Osteocyte (in vitro differentiated cells): ENCODE results near the gene TBXAS1. TPM values are rescaled to one million over a fixed set of nuclear protein-coding genes. Genes with fewer than 3 reads are reported as not detected.
"Not testable (repeated sequence)": the region's sequence is repeated elsewhere in the genome, so short reads cannot be mapped to it uniquely, and the experiment has no call there.

Source experiments
- DNase-seq: peaks from one replicate; pipeline ENCODE4 v3.0.0; 2021; ENCODE audit warnings: mixed read lengths; ENCODE audit not compliant: unreplicated experiment; ENCODE audit errors: extremely low spot score
- H3K27ac Mint-ChIP-seq: one replicate; pipeline ENCODE4 v1.8.0; 2021; ENCODE audit warnings: mild to moderate bottlenecking, mixed read lengths; ENCODE audit not compliant: unreplicated experiment
- H3K27me3 Mint-ChIP-seq: one replicate; pipeline ENCODE4 v1.8.0; 2021; ENCODE audit warnings: mixed read lengths; ENCODE audit not compliant: unreplicated experiment
- H3K36me3 Mint-ChIP-seq: one replicate; pipeline ENCODE4 v1.8.0; 2021; ENCODE audit warnings: mixed read lengths; ENCODE audit not compliant: unreplicated experiment
- H3K4me1 Mint-ChIP-seq: one replicate; pipeline ENCODE4 v1.8.0; 2021; ENCODE audit warnings: mixed read lengths; ENCODE audit not compliant: unreplicated experiment
- H3K4me3 Mint-ChIP-seq: one replicate; pipeline ENCODE4 v1.8.0; 2021; ENCODE audit warnings: mild to moderate bottlenecking, moderate library complexity, mixed read lengths; ENCODE audit not compliant: unreplicated experiment
- H3K9me3 Mint-ChIP-seq: one replicate; pipeline ENCODE4 v1.8.0; 2021; ENCODE audit warnings: mixed read lengths; ENCODE audit not compliant: unreplicated experiment
- CTCF ChIP-seq: fragments of 200-600 bp; sonication (generic); IDR thresholded peaks from 2 replicates; pipeline ENCODE4 v1.5.0; 2021; ENCODE audit warnings: antibody characterized with exemption, mild to moderate bottlenecking, moderate library complexity
- total RNA-seq: library from RNA; stranded (reverse); gene quantifications from 2 replicates; pipeline ENCODE4 v1.2.1, GENCODE V29; 2021

TBXAS1 gene
- total RNA-seq, 1 donor from 2014 or later: 3.5 TPM

- H3K4me3 Mint-ChIP-seq: no peak overlapping the region
- peaks cover 13% of the 10 kb centered on the region for H3K9me3 Mint-ChIP-seq
- no peak for TF ChIP-seq CTCF
- no peak overlapping the region for H3K27ac Mint-ChIP-seq
- peaks cover 40% of the 10 kb centered on the region for H3K27me3 Mint-ChIP-seq
- peaks cover 1% of the 10 kb centered on the region for H3K36me3 Mint-ChIP-seq
- DNase-seq: no peak
- H3K4me1 Mint-ChIP-seq: peaks cover 3% of the 10 kb centered on the region
Measured at GRCh38 chr7:139924461-139924860, 95.4 kb downstream of the TBXAS1 start.

DNA sequence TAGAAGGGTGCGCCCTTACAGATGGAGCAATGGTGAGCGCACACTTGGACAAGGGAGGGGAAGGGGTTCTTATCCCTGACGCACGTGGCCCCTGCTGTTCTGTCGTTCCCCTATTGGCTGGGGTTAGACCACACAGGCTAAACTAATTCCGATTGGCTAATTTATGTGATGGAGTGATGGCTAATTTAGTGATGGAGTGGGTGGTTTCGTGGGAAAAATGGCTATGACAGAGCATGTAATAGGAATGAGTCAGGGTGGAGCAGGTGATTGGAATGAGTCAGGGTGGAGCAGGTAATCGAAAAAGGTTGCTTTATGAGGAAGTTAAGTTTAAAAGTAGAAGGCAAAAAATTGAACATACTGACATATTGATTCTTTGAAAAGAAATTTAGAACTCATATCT is 100.2 kb downstream of the TBXAS1 start:
- H3K9me3 Mint-ChIP-seq: peaks cover 13% of the 10 kb centered on the region
- H3K27me3 Mint-ChIP-seq: peaks cover 33% of the 10 kb centered on the region
- H3K36me3 Mint-ChIP-seq, H3K27ac Mint-ChIP-seq, H3K4me1 Mint-ChIP-seq, H3K4me3 Mint-ChIP-seq, DNase-seq: not testable (repeated sequence)

GRCh38 chr7:139930286-139930965 is 101.4 kb downstream of the TBXAS1 start:
- H3K4me3 Mint-ChIP-seq: no peak overlapping the region
- no peak for TF ChIP-seq CTCF
- peaks cover 2% of the 10 kb centered on the region for H3K9me3 Mint-ChIP-seq
- no peak for DNase-seq
- H3K36me3 Mint-ChIP-seq: peaks cover 5% of the 10 kb centered on the region
- peaks cover 3% of the 10 kb centered on the region for H3K4me1 Mint-ChIP-seq
- H3K27me3 Mint-ChIP-seq: peaks cover 22% of the 10 kb centered on the region
- H3K27ac Mint-ChIP-seq: no peak overlapping the region

DNA sequence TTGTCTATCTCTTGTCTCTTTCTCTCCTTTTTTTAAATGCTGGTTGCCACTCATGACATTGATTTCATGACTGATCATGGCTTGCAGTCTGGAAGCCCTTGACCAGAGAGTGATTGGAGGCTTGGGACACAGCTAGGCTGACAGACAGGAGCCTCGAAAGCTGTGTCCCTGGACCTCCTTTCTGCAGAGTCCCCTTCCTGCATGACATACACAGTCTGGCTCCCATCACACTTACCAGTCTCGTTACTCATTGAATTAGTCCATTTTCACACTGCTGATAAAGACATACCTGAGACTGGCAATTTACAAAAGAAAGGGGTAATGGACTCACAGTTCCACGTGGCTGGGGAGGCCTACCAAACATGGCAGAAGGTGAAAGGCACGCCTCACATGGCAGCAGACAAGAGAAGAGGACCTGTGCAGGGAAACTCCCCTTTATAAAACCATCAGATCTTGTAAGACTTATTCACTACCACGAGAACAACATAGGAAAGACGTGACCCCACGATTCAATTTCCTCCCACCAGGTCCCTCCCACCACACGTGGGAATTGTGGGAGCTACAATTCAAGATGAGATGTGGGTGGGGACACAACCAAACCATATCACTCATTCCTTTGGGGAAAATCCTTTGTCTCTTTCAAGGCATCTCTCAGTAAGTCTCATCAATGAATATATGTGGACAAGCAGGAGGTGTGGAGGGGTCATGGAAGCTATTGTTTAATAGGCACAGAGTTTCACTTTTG is 102.3 kb downstream of the TBXAS1 start:
- H3K9me3 Mint-ChIP-seq: no peaks in the 10 kb centered on the region
- peaks cover 3% of the 10 kb centered on the region for H3K4me1 Mint-ChIP-seq
- H3K27me3 Mint-ChIP-seq: peaks cover 12% of the 10 kb centered on the region
- no peak for DNase-seq
- H3K4me3 Mint-ChIP-seq: no peak overlapping the region
- H3K27ac Mint-ChIP-seq: no peak overlapping the region
- TF ChIP-seq CTCF: no peak
- H3K36me3 Mint-ChIP-seq: peaks cover 5% of the 10 kb centered on the region

DNA sequence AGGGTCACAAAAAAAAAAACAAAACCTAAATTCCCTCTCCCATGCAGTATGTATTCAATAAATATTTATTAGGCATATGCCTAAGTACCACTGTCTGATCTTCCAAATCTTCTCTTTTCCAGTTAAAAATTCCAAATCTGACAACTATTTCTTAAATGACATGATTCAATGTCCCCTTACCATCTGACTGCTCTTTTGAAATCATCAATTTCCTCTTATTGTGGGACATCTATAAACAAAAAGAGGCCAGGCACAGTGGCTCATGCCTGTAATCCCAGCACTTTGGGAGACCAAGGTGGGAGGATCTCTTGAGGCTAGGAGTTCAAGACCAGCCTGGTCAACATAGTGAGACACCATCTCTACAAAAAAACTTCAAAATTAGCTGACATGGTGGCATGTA is 103.5 kb downstream of the TBXAS1 start:
- Mint-ChIP-seq H3K27ac (no peak overlapping the region), H3K27me3 (peaks cover 7% of the 10 kb centered on the region), H3K4me3 (no peak overlapping the region), H3K36me3 (peaks cover 4% of the 10 kb centered on the region), H3K4me1 (peaks cover 12% of the 10 kb centered on the region), H3K9me3 (no peaks in the 10 kb centered on the region)
- TF ChIP-seq CTCF: no peak
- no peak for DNase-seq
